KOPT-K1 (cell line): Measurements from ENCODE around the gene TRIM2.

Experiments
- H3K27ac ChIP-seq: fragments of 200-600 bp; sonication (generic); 2 replicates; pipeline ENCODE4 v1.5.1; 2016; ENCODE audit warnings: antibody characterized with exemption, mild to moderate bottlenecking, low read depth, low read length; ENCODE audit not compliant: poor library complexity, severe bottlenecking
- H3K36me3 ChIP-seq: fragments of 200-600 bp; sonication (generic); 2 replicates; pipeline ENCODE4 v1.5.1; 2017; ENCODE audit warnings: antibody characterized with exemption, mild to moderate bottlenecking, low read length, moderate library complexity; ENCODE audit not compliant: insufficient read depth
- H3K9me3 ChIP-seq: fragments of 200-600 bp; sonication (generic); 2 replicates; pipeline ENCODE4 v1.5.1; 2017; ENCODE audit warnings: antibody characterized with exemption, low read length, mild to moderate bottlenecking; ENCODE audit not compliant: insufficient read depth, poor library complexity, severe bottlenecking

TRIM2 gene

DNA sequence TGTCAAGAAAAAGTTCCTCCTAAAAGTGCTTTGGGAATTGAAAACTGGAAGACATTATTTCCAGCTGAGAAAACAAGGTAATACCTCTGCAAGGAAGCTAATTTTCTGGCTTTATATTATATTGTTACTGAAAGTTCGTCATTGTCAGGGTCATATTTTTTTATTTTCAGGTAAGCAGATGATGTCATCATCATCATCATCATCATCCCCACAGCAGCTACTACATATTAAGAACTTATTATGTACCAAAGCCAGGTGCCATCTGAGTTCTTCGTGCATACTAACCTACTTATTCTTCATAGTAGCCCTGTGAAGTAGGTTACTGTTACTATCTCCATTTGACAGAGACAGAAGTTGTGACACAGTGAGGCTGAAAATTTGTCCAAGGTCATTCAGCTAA, 87.3 kb downstream of the TRIM2 start:
- no peaks in the 10 kb centered on the region for H3K36me3 ChIP-seq

DNA sequence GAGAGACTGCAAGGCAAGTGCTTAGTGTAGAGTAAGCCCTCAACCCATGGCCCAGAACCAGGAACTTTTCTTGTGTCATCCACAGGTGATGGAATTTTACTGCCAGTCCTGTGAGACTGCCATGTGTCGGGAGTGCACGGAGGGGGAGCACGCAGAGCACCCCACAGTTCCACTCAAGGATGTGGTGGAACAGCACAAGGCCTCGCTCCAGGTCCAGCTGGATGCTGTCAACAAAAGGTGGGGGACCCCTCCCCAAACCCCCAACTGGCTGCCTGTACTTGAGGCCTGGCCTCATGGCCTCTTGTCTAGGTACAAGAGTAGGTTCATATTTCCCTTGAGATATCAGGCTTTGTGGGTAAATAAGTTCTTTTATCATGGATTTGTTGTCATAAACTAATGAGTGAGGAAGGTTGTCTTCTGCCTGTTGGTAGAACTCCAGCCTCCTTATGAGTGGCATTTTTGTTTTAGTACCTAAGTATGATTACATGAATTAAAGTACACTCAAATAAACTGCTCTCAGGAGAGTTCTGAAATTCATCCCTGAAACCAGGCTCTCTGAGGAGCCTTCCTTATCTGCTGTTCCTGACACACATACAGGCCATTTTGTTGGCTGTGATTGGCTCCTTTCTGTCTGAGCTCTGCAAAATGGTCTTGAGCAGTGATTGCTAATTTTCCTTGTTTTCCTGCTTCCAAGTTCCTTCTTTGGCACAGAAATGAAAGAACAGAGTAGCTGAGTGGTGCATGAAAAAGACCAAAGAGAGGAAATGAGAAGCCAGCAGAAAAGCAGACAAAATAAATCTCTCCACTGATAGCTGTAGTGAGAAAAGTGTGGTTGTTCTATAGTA, 88.9 kb downstream of the TRIM2 start:
- H3K27ac ChIP-seq = no peak overlapping the region
- no peaks in the 10 kb centered on the region for H3K36me3 ChIP-seq
- no peaks in the 10 kb centered on the region for H3K9me3 ChIP-seq

More for the DNA sequence above, 87.3 kb downstream of the TRIM2 start:
- Histone ChIP-seq H3K27ac (no peak overlapping the region), H3K9me3 (no peaks in the 10 kb centered on the region)

GRCh38 chr4:153293742-153294057, 89.5 kb downstream of the TRIM2 start:
- H3K36me3 ChIP-seq = no peaks in the 10 kb centered on the region

DNA sequence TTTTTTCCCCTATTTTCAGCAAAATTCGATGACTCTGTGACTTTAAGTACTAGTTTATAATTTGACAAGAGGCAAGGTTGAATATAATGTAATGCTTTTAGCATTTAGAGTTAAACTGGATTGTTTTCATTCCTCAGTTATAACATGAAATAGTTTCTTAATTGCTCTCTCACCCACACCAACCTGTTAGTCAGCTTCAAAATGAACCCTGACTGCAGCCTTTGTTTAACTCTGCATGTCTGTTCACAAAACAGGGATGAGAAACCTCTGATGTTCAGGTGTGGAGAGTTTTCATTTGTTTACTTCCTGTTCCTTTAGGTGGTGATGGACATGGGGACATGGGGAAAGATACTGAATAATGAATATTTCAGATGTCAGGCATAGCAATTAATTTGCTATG, 90.4 kb downstream of the TRIM2 start:
- Histone ChIP-seq H3K36me3 (no peaks in the 10 kb centered on the region), H3K9me3 (peaks cover 2% of the 10 kb centered on the region), H3K27ac (no peak overlapping the region)

More at GRCh38 chr4:153293742-153294057, 89.5 kb downstream of the TRIM2 start:
- no peak overlapping the region for H3K27ac ChIP-seq
- no peaks in the 10 kb centered on the region for H3K9me3 ChIP-seq

GRCh38 chr4:153295131-153295755, 91.0 kb downstream of the TRIM2 start:
- no peaks in the 10 kb centered on the region for H3K36me3 ChIP-seq
- no peak overlapping the region for H3K27ac ChIP-seq
- H3K9me3 ChIP-seq = peaks cover 8% of the 10 kb centered on the region

- Histone ChIP-seq H3K9me3 (peaks cover 17% of the 10 kb centered on the region), H3K36me3 (no peaks in the 10 kb centered on the region), H3K27ac (no peak overlapping the region)
Measured at GRCh38 chr4:153296040-153296823, 92.0 kb downstream of the TRIM2 start.

DNA sequence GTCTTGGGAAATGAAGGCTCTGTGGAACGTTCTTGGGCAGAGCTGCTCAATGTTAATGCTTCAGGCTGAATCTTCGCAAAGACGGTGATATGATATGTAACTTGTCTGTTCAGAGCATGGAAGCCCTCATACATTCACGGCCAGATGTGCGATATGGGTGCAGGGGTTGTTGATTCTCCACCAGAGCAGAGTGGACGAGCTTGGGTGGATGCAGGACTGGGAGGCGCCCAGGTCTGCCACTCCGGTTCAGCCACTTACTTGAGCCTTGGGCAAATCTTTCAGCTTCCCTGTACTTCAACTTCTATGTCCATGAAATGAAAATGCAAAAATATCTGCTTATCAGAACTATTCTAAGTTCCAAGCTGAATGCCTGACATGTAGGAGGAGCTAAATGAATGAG, 92.9 kb downstream of the TRIM2 start:
- no peaks in the 10 kb centered on the region for H3K36me3 ChIP-seq
- no peak overlapping the region for H3K27ac ChIP-seq
- H3K9me3 ChIP-seq = peaks cover 20% of the 10 kb centered on the region

DNA sequence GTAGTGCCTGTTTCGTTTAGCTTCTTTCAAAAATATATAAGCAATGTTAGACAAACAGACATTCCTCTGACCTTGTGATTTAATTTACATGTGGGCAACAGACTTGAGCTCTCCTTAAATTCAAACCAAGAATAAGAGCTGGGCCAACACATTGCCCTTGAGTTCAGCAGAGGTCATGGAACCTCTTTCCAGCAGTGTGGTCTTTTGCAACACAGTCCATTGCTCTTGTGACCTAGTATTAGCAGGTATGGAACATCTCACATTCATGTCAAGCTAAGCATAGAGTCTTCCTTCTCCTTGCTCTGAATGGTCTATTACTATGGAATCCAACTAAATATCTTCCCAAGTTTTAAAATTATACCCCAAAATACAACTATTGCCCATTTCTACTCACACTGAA, 106.5 kb downstream of the TRIM2 start:
- H3K27ac ChIP-seq = no peak overlapping the region
- no peaks in the 10 kb centered on the region for H3K36me3 ChIP-seq
- H3K9me3 ChIP-seq = no peaks in the 10 kb centered on the region

DNA sequence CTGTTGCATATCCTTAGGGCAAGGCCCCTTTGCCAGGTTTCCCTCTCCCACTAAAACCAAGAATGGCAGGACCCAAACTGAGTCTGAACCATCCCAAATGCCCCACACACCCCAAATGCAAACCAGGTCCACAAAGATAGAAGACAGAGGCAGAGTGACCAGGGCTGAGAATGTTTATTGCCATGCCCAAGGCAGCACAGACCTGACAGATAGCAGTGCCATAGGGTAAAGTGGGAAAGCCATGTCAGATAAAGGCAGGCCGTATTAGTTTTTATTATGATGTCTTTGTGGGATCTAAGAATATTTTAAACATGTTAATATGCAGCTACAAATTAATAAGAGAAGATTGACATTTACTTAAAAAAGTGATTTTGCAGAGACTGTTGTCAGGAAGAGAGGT, 110.7 kb downstream of the TRIM2 start:
- H3K9me3 ChIP-seq = no peaks in the 10 kb centered on the region
- no peaks in the 10 kb centered on the region for H3K36me3 ChIP-seq
- no peak overlapping the region for H3K27ac ChIP-seq

DNA sequence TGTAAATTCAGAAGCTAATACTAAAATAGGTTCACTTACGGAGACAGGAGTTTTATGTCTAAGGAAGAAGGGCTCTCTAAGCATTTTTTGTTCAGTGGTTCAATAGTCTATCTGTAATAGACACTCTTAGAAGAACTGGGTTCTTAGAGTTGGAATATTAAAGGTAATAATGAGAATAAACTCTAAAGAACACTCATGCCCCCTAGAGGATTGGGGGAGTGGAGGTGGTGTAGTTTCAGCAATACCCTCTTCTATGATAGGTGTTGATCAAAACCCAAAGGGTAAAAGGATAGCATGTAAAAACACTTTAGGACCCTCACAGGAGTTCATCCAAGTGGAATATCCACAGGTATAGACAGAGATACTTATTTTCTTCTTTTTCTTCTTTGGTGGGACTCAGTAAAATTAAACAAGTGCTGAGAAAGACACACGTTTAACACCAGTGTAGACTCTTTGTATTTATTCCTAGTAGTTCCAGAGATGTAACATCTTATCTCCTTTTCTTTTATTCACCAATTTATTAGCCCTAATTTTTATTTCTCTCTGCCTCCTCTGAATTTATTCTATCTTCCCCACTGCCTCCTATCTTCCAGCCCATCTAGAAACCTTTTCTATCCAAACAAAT, 114.6 kb downstream of the TRIM2 start:
- Histone ChIP-seq H3K27ac (no peak overlapping the region), H3K36me3 (no peaks in the 10 kb centered on the region), H3K9me3 (no peaks in the 10 kb centered on the region)

DNA sequence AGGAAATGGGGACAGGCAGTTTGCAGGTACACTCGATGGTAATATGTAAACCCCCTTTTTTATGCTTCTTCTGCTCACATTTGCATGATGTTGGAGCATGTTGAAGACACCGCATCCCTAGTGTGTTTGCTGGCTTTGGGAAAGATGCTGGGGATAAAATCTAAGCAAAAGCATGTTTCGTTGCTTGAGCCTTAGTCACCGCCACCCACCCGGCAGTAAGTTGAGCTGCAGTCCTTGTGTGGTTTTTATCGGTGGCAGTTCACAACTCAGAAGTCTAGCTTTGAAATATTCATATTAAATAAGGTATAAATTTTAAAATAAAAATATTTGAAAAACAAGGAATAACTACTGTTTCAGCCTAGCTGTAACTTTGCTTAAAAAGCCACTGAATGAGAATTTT, 118.5 kb downstream of the TRIM2 start:
- H3K27ac ChIP-seq = no peak overlapping the region
- H3K9me3 ChIP-seq = no peaks in the 10 kb centered on the region
- no peaks in the 10 kb centered on the region for H3K36me3 ChIP-seq

DNA sequence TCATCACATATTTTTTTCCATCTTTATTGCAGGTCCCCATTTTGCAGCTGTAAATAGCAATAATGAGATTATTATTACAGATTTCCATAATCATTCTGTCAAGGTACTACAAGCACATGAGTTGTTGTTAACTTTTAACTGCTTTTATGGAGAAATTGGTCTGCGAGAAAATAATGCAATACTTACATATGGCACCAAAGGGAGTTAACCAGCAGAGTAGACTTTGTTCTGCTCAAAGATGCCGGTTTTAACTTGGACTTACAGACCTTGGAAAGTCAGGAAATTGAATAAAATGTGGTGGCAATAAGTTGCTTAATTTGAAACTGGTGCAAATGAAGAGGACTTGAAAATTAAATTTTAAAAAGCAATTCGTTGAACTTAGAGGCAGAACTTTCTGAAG, 119.8 kb downstream of the TRIM2 start:
- Histone ChIP-seq H3K27ac (no peak overlapping the region), H3K36me3 (no peaks in the 10 kb centered on the region), H3K9me3 (no peaks in the 10 kb centered on the region)

DNA sequence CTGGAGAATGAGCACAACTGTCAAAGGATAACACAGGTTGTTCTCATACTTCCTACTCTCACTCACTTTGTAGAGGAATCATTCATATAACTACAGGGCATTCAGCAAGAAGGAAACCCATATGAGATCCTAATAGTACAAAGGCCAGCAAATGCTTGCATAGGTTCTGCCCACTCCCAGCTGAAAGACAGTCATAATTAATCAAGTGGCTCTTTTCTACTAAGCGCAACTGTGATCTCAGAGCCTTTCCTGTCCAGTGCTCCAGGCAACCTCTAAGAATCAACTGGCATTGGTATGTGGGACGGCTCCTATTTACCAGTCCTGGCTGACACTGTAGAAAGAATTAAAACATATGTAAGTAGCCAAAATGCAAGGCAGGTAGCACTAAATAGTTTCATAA, 121.3 kb downstream of the TRIM2 start:
- H3K27ac ChIP-seq = no peak overlapping the region
- no peaks in the 10 kb centered on the region for H3K9me3 ChIP-seq
- no peaks in the 10 kb centered on the region for H3K36me3 ChIP-seq

GRCh38 chr4:153326513-153326912, 122.3 kb downstream of the TRIM2 start:
- no peaks in the 10 kb centered on the region for H3K36me3 ChIP-seq
- no peak overlapping the region for H3K27ac ChIP-seq
- no peaks in the 10 kb centered on the region for H3K9me3 ChIP-seq

GRCh38 chr4:153327247-153327646, 123.0 kb downstream of the TRIM2 start:
- no peaks in the 10 kb centered on the region for H3K9me3 ChIP-seq
- H3K27ac ChIP-seq = no peak overlapping the region
- H3K36me3 ChIP-seq = no peaks in the 10 kb centered on the region
